HUES6 (cell line): ENCODE data around the gene FGF8.
A peak's percentile ranks its signal among the peaks of the same experiment; 100 is the strongest.
"Not testable (repeated sequence)": the region's sequence is repeated elsewhere in the genome, so short reads cannot be mapped to it uniquely, and the experiment has no call there.

Experiments used
- H3K27ac ChIP-seq: 2 replicates; pipeline ENCODE4 v1.7.0; 2013; ENCODE audit warnings: low read depth, mild to moderate bottlenecking, low read length, inconsistent platforms
- H3K27me3 ChIP-seq: 2 replicates; pipeline ENCODE4 v1.6.1; 2013; ENCODE audit warnings: low read length; ENCODE audit not compliant: control insufficient read depth, insufficient read depth
- H3K36me3 ChIP-seq: 2 replicates; pipeline ENCODE4 v1.6.1; 2013; ENCODE audit warnings: low read length; ENCODE audit not compliant: control insufficient read depth, insufficient read depth
- H3K4me1 ChIP-seq: 2 replicates; pipeline ENCODE4 v1.6.1; 2013; ENCODE audit warnings: low read length; ENCODE audit not compliant: control insufficient read depth, insufficient read depth
- H3K4me3 ChIP-seq: 2 replicates; pipeline ENCODE4 v1.5.1; 2013; ENCODE audit warnings: low read depth, low read length
- H3K9ac ChIP-seq: one replicate; pipeline ENCODE4 v1.6.1; 2013; ENCODE audit warnings: mild to moderate bottlenecking, low read length
- H3K9me3 ChIP-seq: 2 replicates; pipeline ENCODE4 v1.6.1; 2013; ENCODE audit warnings: low read depth, low read length; ENCODE audit not compliant: control insufficient read depth, insufficient read depth

The FGF8 gene

GRCh38 chr10:101807158-101807557 is 31.2 kb upstream of the FGF8 start:
- H3K9me3 ChIP-seq, result no peaks in the 10 kb centered on the region
- H3K27me3 ChIP-seq, result no peaks in the 10 kb centered on the region
- H3K36me3 ChIP-seq, result peaks cover 98% of the 10 kb centered on the region
- no peak overlapping the region for H3K27ac ChIP-seq
- H3K9ac ChIP-seq, result no peak overlapping the region
- H3K4me3 ChIP-seq, result no peak overlapping the region
- H3K4me1 ChIP-seq, result peaks cover 2% of the 10 kb centered on the region; the same call in 1 of the 2 replicates

GRCh38 chr10:101803511-101803910 is 27.6 kb upstream of the FGF8 start:
- Histone ChIP-seq H3K9me3 (no peaks in the 10 kb centered on the region), H3K4me3 (no peak overlapping the region), H3K27ac (no peak overlapping the region), H3K36me3 (peaks cover 98% of the 10 kb centered on the region), H3K4me1 (no peaks in the 10 kb centered on the region), H3K27me3 (no peaks in the 10 kb centered on the region), H3K9ac (no peak overlapping the region)

- no peak overlapping the region for H3K4me3 ChIP-seq
- no peak overlapping the region for H3K27ac ChIP-seq
- H3K9ac ChIP-seq, result no peak overlapping the region
- peaks cover 99% of the 10 kb centered on the region for H3K36me3 ChIP-seq
- H3K9me3 ChIP-seq, result no peaks in the 10 kb centered on the region
- H3K4me1 ChIP-seq, result no peaks in the 10 kb centered on the region
- no peaks in the 10 kb centered on the region for H3K27me3 ChIP-seq
Measured at GRCh38 chr10:101797403-101798059, 21.6 kb upstream of the FGF8 start.

GRCh38 chr10:101793526-101793925 is 17.6 kb upstream of the FGF8 start:
- Histone ChIP-seq H3K36me3 (peaks cover 98% of the 10 kb centered on the region), H3K9ac (no peak overlapping the region), H3K27me3 (no peaks in the 10 kb centered on the region), H3K27ac (no peak overlapping the region), H3K4me1 (no peaks in the 10 kb centered on the region), H3K9me3 (no peaks in the 10 kb centered on the region), H3K4me3 (no peak overlapping the region)

- H3K27ac ChIP-seq, result no peak overlapping the region
- H3K9me3 ChIP-seq, result no peaks in the 10 kb centered on the region
- H3K4me3 ChIP-seq, result no peak overlapping the region
- no peak overlapping the region for H3K9ac ChIP-seq
- H3K27me3 ChIP-seq, result no peaks in the 10 kb centered on the region
- H3K36me3 ChIP-seq, result peaks cover 96% of the 10 kb centered on the region
- no peaks in the 10 kb centered on the region for H3K4me1 ChIP-seq
Measured at GRCh38 chr10:101789686-101790085, 13.8 kb upstream of the FGF8 start.

GRCh38 chr10:101789231-101789630 is 13.3 kb upstream of the FGF8 start:
- H3K4me3 ChIP-seq, H3K27ac ChIP-seq, H3K4me1 ChIP-seq, H3K27me3 ChIP-seq, H3K9me3 ChIP-seq, H3K9ac ChIP-seq: not testable (repeated sequence)
- peaks cover 96% of the 10 kb centered on the region for H3K36me3 ChIP-seq

- H3K4me3 ChIP-seq, result no peak overlapping the region
- no peak overlapping the region for H3K27ac ChIP-seq
- no peaks in the 10 kb centered on the region for H3K9me3 ChIP-seq
- no peaks in the 10 kb centered on the region for H3K27me3 ChIP-seq
- H3K36me3 ChIP-seq, result peaks cover 69% of the 10 kb centered on the region
- H3K9ac ChIP-seq, result no peak overlapping the region
- H3K4me1 ChIP-seq, result peaks cover 22% of the 10 kb centered on the region
Measured at GRCh38 chr10:101785801-101786200, 9.9 kb upstream of the FGF8 start.

GRCh38 chr10:101784558-101784957 is 8.6 kb upstream of the FGF8 start:
- Histone ChIP-seq H3K4me3 (no peak overlapping the region), H3K36me3 (peaks cover 56% of the 10 kb centered on the region), H3K4me1 (peaks cover 33% of the 10 kb centered on the region), H3K27ac (no peak overlapping the region), H3K27me3 (no peaks in the 10 kb centered on the region), H3K9ac (no peak overlapping the region), H3K9me3 (no peaks in the 10 kb centered on the region)

GRCh38 chr10:101783736-101784118 is 7.8 kb upstream of the FGF8 start:
- Histone ChIP-seq H3K4me1 (peaks cover 33% of the 10 kb centered on the region), H3K9me3 (no peaks in the 10 kb centered on the region), H3K36me3 (peaks cover 48% of the 10 kb centered on the region), H3K27me3 (peaks cover 7% of the 10 kb centered on the region; the same call in 1 of the 2 replicates), H3K4me3 (peak overlapping the region; percentile 99), H3K27ac (peak overlapping the region; percentile 91), H3K9ac (peak overlapping the region; percentile 96)

GRCh38 chr10:101782811-101783735 is 7.2 kb upstream of the FGF8 start, which contains the start of gene NPM3:
Gene NPM3, minus strand, starts transcription at chr10:101783446. Its CDS starts 56 bp downstream, at chr10:101783390.
- Histone ChIP-seq H3K4me1 (peaks cover 38% of the 10 kb centered on the region), H3K4me3 (peak within 1 kb of the TSS; percentile 99), H3K36me3 (peaks cover 42% of the 10 kb centered on the region), H3K9me3 (no peaks in the 10 kb centered on the region), H3K27me3 (peaks cover 13% of the 10 kb centered on the region), H3K9ac (peak within 1 kb of the TSS; percentile 96), H3K27ac (peak within 1 kb of the TSS; percentile 91)
